ENCODE measurements around the gene C16orf74.

C16orf74 gene

GRCh38 chr16:85717393-85718152, 33.3 kb downstream of the C16orf74 start:
- DNase-seq (ENCODE audit: low read depth) = peak; percentile 41

- no peak for DNase-seq (ENCODE audit: low read depth)
Measured at GRCh38 chr16:85716680-85717038, 34.2 kb downstream of the C16orf74 start.

- no peak for DNase-seq (ENCODE audit: low read depth)
Measured at GRCh38 chr16:85716022-85716679, 34.7 kb downstream of the C16orf74 start.

GRCh38 chr16:85715169-85716021, 35.5 kb downstream of the C16orf74 start:
- no peak for DNase-seq (ENCODE audit: low read depth)

- no peak for DNase-seq (ENCODE audit: low read depth)
Measured at GRCh38 chr16:85712801-85713200, 38.1 kb downstream of the C16orf74 start.

GRCh38 chr16:85711982-85712587, 38.8 kb downstream of the C16orf74 start:
- DNase-seq (ENCODE audit: low read depth) = no peak

GRCh38 chr16:85710732-85711131, 40.2 kb downstream of the C16orf74 start:
- no peak for DNase-seq (ENCODE audit: low read depth)

- no peak for DNase-seq (ENCODE audit: low read depth)
Measured at GRCh38 chr16:85709766-85710585, 40.9 kb downstream of the C16orf74 start.

GRCh38 chr16:85708338-85708737, 42.6 kb downstream of the C16orf74 start:
- no peak for DNase-seq (ENCODE audit: low read depth)

- no peak for DNase-seq (ENCODE audit: low read depth)
Measured at GRCh38 chr16:85707528-85708095, 43.3 kb downstream of the C16orf74 start.

GRCh38 chr16:85706449-85707034, 44.4 kb downstream of the C16orf74 start:
- no peak for DNase-seq (ENCODE audit: low read depth)

GRCh38 chr16:85704900-85705846, 45.7 kb downstream of the C16orf74 start:
- no peak for DNase-seq (ENCODE audit: low read depth)

GRCh38 chr16:85704011-85704410, 46.9 kb downstream of the C16orf74 start:
- DNase-seq (ENCODE audit: low read depth) = no peak

GRCh38 chr16:85699628-85700027, 51.3 kb downstream of the C16orf74 start:
- DNase-seq (ENCODE audit: low read depth) = peak; percentile 29

GRCh38 chr16:85698935-85699558, 51.8 kb downstream of the C16orf74 start:
- no peak for DNase-seq (ENCODE audit: low read depth)

- DNase-seq (ENCODE audit: low read depth) = no peak
Measured at GRCh38 chr16:85698459-85698891, 52.4 kb downstream of the C16orf74 start.

- DNase-seq (ENCODE audit: low read depth) = no peak
Measured at GRCh38 chr16:85697431-85697830, 53.5 kb downstream of the C16orf74 start.

GRCh38 chr16:85696781-85697180, 54.1 kb downstream of the C16orf74 start:
- DNase-seq (ENCODE audit: low read depth) = no peak

Data from fibroblast of gingiva (primary cell).